ENCODE data around the gene COPZ2.

COPZ2 gene

DNA sequence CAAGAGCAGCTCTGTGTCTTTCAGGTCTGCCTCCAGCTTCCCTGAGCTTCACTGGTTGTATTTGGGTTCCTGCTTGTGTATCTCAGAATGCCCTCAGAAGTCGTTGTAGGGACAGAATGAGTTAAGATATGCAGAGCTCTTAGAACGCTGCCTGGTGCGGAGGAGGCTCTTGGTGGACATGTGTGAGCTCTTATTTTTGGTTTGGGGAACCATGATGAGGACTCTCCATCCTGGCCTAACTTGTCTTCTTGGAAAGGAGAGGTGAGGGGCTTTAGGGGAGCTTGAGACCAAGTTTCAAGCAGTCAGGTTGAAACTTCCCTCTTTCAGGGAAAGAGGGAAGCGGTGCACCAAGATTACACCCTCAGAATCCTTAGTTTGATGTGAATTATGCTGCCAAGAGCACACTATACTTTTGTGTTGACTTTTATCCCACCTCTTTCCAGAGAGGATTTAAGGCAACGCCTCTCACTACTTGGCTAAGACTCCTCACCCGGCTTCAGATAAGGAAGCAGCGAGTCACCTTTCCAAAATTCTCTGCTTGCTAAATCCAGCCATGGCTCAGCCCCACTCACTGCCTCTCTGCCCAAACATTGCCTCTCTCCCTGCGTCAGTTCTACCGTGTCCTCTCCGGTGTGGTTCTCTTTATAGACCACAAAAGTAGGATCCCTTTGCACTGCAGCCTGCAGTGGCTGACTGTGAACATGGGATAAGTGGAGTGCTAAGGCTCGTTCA, 53.9 kb downstream of the COPZ2 start:
- DNase-seq (ENCODE audit: low read depth), result no peak

DNA sequence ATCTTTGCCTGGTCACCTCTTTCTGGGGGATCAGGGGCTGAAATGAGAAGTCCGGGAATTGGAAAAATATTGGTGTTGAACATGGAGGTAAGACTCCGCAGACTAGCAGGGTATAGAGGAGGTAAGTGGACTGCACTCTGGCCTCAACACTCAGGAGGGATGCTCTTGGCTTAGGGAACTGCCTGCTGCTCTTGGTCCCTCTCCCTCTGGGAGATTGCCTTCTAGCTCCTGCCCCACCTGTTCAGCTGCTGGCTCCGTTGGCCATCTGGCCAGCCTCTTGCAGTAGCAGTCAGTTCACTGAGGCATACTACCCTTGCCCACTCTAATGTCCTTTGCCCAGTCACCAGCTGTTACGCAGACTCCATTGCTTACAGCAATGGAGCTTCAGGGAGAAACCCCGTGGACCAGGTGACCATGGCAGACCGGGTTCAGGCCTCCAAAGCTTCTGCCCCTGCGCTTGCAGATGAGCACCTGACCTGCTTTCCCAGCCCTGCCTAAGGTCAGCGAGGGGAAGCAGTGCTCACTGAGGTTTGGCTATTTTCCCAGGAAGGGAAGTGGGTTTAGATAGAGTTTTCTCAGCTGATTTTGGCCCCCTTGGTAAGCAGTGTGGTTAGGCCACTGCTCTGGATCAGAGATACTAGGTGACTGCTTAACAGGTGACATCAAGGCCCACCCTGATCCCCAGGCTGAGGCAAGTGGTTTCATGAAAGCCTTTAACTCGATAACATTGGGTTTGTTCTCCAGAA, 54.8 kb downstream of the COPZ2 start:
- no peak for DNase-seq (ENCODE audit: low read depth)

DNA sequence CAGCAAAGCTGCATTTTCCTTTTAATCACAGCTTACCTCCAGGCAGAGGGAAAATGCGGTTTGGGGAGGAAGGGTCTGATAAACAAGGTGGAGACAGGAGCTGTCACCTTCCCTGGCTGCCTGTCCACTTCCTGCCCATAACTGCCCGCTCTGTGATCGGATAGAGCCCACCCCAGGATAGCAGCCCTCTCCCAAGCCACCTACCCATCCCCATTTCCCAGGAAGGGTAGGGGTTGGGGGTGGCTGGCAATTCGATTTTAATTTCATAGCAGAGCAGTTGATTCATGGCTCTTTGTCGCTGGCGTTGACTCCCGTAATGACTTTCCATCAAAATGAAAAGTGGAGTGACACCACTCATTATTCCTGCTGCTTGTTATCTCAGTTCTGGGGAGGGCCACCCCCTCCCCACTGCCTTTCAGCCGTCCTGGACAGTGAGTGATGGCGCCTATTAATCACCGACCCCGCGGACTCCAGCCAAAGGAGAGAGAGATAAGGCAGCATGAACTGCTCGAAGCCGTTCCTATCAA, 55.4 kb downstream of the COPZ2 start:
- no peak for DNase-seq (ENCODE audit: low read depth)

DNA sequence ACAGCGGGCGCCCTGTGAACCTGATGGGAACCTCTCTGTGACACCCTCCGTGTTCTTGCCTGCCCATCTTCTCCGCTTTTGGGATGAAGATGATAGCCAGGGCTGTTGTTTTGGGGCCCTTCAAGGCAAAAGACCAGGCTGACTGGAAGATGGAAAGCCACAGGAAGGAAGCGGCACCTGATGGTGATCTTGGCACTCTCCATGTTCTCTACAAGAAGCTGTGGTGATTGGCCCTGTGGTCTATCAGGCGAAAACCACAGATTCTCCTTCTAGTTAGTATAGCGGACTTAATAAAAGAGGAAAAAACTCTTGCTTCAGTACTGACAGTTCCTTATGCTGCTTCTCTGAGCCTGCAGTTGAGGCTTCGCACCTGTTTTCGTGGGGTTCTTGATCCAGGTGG, 56.1 kb downstream of the COPZ2 start:
- no peak for DNase-seq (ENCODE audit: low read depth)

DNA sequence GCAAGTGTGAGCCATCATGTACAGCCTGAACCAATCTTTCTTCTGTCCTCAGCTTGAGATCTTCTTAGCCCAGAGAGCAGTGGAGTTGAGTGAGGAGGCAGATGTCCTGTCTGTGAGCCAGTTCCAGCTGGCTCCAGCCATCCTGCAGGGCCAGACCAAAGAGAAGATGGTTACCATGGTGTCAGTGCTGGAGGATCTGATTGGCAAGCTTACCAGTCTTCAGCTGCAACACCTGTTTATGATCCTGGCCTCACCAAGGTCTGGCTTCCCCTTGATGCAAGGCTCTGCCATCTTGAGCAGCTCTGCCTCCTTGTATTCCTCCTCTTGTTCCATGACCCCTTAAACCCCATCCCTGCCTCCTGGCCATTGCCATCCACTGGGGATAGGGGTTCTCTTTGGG, 57.1 kb downstream of the COPZ2 start:
- DNase-seq (ENCODE audit: low read depth), result no peak

DNA sequence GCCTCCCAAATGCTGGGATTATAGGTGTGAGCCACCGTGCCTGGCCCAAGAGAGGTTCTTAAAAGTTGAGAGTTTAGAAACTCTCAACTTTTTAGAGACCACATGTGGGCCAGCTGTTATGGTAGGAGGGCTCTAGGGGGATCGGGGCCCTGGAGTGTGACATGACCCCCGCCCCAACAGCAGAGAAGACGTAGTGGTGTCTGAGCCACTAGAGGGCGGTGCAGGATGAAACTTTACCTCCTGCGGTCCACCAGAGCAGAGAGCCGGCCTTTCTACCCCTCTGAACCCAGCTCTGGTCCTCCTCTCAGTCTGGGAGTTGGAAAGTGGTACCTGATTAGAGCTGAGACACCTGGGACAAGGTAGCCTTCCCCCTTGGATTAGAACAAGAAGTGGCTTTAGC, 59.3 kb downstream of the COPZ2 start:
- no peak for DNase-seq (ENCODE audit: low read depth)

Data from GM04504 (cell line).